ENCODE data around the gene XYLT1. TPM values are rescaled to one million over a fixed set of nuclear protein-coding genes. Genes with fewer than 3 reads are reported as not detected.

Gene XYLT1
- total and polyA plus RNA-seq, 10 of the 15 experiments (the other 5 are each of a cell fraction or from before 2014, with no cell fraction given): 0.88 to 14.8 (median 5.8) TPM

- TF ChIP-seq IRF5 (IDR thresholded peaks at IDR 0.05; ENCODE audit: borderline replicate concordance) (no peak), ZNF592 (IDR thresholded peaks at IDR 0.05) (no peak), POLR2AphosphoS2 (IDR thresholded peaks at IDR 0.05; ENCODE audit: low read depth, low read length) (no peak), CUX1 (IDR thresholded peaks at IDR 0.05; ENCODE audit: insufficient replicate concordance, low read depth, low read length) (no peak), SUPT20H (IDR thresholded peaks at IDR 0.05; ENCODE audit: borderline replicate concordance, control insufficient read depth, low read depth, low read length) (no peak), PKNOX1 (IDR thresholded peaks at IDR 0.05) (no peak), STAT1 (conservative IDR thresholded peaks at IDR 0.05) (no peak), CREB1 (IDR thresholded peaks at IDR 0.05; ENCODE audit: low read depth) (no peak), SREBF1 (IDR thresholded peaks at IDR 0.05; ENCODE audit: low read length) (no peak), EZH2 (IDR thresholded peaks at IDR 0.05; ENCODE audit: borderline replicate concordance, control insufficient read depth, low read depth, low read length) (no peak)
These were observed 257.7 kb downstream of the XYLT1 start (continued) for GRCh38 chr16:17213025-17213424.

Data from GM12878 (cell line).